Astrocyte (in vitro differentiated cells and primary cell): ENCODE results near the gene KLK5. TPM values are rescaled to one million over a fixed set of nuclear protein-coding genes. Genes with fewer than 3 reads are reported as not detected.
A peak's percentile ranks its signal among the peaks of the same experiment; 100 is the strongest.

ENCODE experiments used
- DNase-seq: peaks from one replicate; pipeline ENCODE4 v3.0.0-alpha.2; 2010; ENCODE audit warnings: low read depth
- FAIRE-seq: peaks from 2 replicates; lab custom pipeline; 2011; peaks lifted over from hg19 to GRCh38; lab: Jason Lieb, UNC
- H2AFZ ChIP-seq: 2 replicates; pipeline ENCODE4 v1.6.0; 2012; ENCODE audit warnings: low read depth, low read length, inconsistent platforms
- H3K27ac ChIP-seq: 2 replicates; pipeline ENCODE4 v1.5.1; 2011; ENCODE audit warnings: low read depth, low read length, inconsistent platforms
- H3K27me3 ChIP-seq: 2 replicates; pipeline ENCODE4 v1.6.0; 2011; ENCODE audit warnings: low read length, inconsistent platforms; ENCODE audit not compliant: insufficient read depth
- H3K36me3 ChIP-seq: 2 replicates; pipeline ENCODE4 v1.5.1; 2011; ENCODE audit warnings: low read length, inconsistent platforms; ENCODE audit not compliant: insufficient read depth
- H3K4me1 ChIP-seq: 2 replicates; pipeline ENCODE4 v1.5.1; 2011; ENCODE audit warnings: low read length, inconsistent platforms; ENCODE audit not compliant: insufficient read depth
- H3K4me2 ChIP-seq: 2 replicates; pipeline ENCODE4 v1.6.0; 2012; ENCODE audit warnings: low read length, inconsistent platforms
- H3K4me3 ChIP-seq: 2 replicates; pipeline ENCODE4 v1.5.1; 2011; ENCODE audit warnings: low read depth, mild to moderate bottlenecking, low read length, inconsistent platforms; ENCODE audit not compliant: insufficient read depth
- H3K79me2 ChIP-seq: 2 replicates; pipeline ENCODE4 v1.6.0; 2012; ENCODE audit warnings: mild to moderate bottlenecking, low read length, inconsistent platforms; ENCODE audit not compliant: insufficient read depth
- H3K9ac ChIP-seq: 2 replicates; pipeline ENCODE4 v1.6.0; 2012; ENCODE audit warnings: mild to moderate bottlenecking, low read length, inconsistent platforms
- H3K9me3 ChIP-seq: 2 replicates; pipeline ENCODE4 v1.5.1; 2012; ENCODE audit warnings: low read depth, mild to moderate bottlenecking, low read length, inconsistent platforms; ENCODE audit not compliant: insufficient read depth
- H4K20me1 ChIP-seq: 2 replicates; pipeline ENCODE4 v1.6.0; 2012; ENCODE audit warnings: low read length, inconsistent platforms; ENCODE audit not compliant: insufficient read depth
- H3K27ac Mint-ChIP-seq: one replicate; pipeline ENCODE4 v1.8.0; 2021; ENCODE audit warnings: mild to moderate bottlenecking, mixed read lengths; ENCODE audit not compliant: unreplicated experiment
- H3K27me3 Mint-ChIP-seq: one replicate; pipeline ENCODE4 v1.8.0; 2021; ENCODE audit warnings: low read depth, mixed read lengths; ENCODE audit not compliant: unreplicated experiment
- H3K36me3 Mint-ChIP-seq: one replicate; pipeline ENCODE4 v1.8.0; 2021; ENCODE audit warnings: low read depth, mixed read lengths; ENCODE audit not compliant: unreplicated experiment
- H3K4me1 Mint-ChIP-seq: one replicate; pipeline ENCODE4 v1.8.0; 2021; ENCODE audit warnings: low read depth, mixed read lengths; ENCODE audit not compliant: unreplicated experiment
- H3K4me3 Mint-ChIP-seq: one replicate; pipeline ENCODE4 v1.8.0; 2021; ENCODE audit warnings: mild to moderate bottlenecking, moderate library complexity, mixed read lengths; ENCODE audit not compliant: unreplicated experiment
- H3K9me3 Mint-ChIP-seq: one replicate; pipeline ENCODE4 v1.8.0; 2021; ENCODE audit warnings: mild to moderate bottlenecking, mixed read lengths; ENCODE audit not compliant: unreplicated experiment
- CTCF ChIP-seq: IDR thresholded peaks from 2 replicates; pipeline ENCODE4 v1.5.1; 2011; ENCODE audit warnings: low read depth, mild to moderate bottlenecking, inconsistent platforms, low read length, moderate library complexity; ENCODE audit not compliant: insufficient read depth
- EZH2 ChIP-seq: IDR thresholded peaks from 2 replicates; pipeline ENCODE4 v1.6.1; 2012; ENCODE audit warnings: mild to moderate bottlenecking, low read length, inconsistent platforms; ENCODE audit not compliant: insufficient read depth
- total RNA-seq: library from RNA; stranded (reverse); gene quantifications from 2 replicates; pipeline ENCODE4 v1.2.1, GENCODE V29; 2021

KLK5 gene
- total RNA-seq, 1 donor from 2014 or later: not detected

GRCh38 chr19:50939596-50939995 is 13.2 kb downstream of the KLK5 start:
- no peak overlapping the region for H3K4me3 Mint-ChIP-seq
- H3K27me3 Mint-ChIP-seq: peaks cover 30% of the 10 kb centered on the region
- DNase-seq (no peak), FAIRE-seq (no peak)
- H3K79me2 ChIP-seq: no peaks in the 10 kb centered on the region
- H3K27ac ChIP-seq: no peak overlapping the region
- H3K9me3 ChIP-seq: no peaks in the 10 kb centered on the region
- peaks cover 7% of the 10 kb centered on the region for H3K9me3 Mint-ChIP-seq
- H3K4me1 Mint-ChIP-seq: no peaks in the 10 kb centered on the region
- no peak for TF ChIP-seq EZH2
- TF ChIP-seq CTCF: no peak
- no peak overlapping the region for H2AFZ ChIP-seq
- no peaks in the 10 kb centered on the region for H3K4me1 ChIP-seq
- no peaks in the 10 kb centered on the region for H3K36me3 Mint-ChIP-seq
- H3K36me3 ChIP-seq: no peaks in the 10 kb centered on the region
- H3K27me3 ChIP-seq: no peaks in the 10 kb centered on the region
- no peak overlapping the region for H3K27ac Mint-ChIP-seq
- H3K4me2 ChIP-seq: no peak overlapping the region
- H3K9ac ChIP-seq: no peak overlapping the region
- H4K20me1 ChIP-seq: no peaks in the 10 kb centered on the region
- H3K4me3 ChIP-seq: no peak overlapping the region

GRCh38 chr19:50933640-50934039 is 19.2 kb downstream of the KLK5 start:
- Mint-ChIP-seq H3K4me3 (no peak overlapping the region), H3K4me1 (no peaks in the 10 kb centered on the region), H3K9me3 (peaks cover 2% of the 10 kb centered on the region), H3K36me3 (no peaks in the 10 kb centered on the region), H3K27me3 (peaks cover 37% of the 10 kb centered on the region), H3K27ac (no peak overlapping the region)
- H4K20me1 ChIP-seq: no peaks in the 10 kb centered on the region
- no peak overlapping the region for H2AFZ ChIP-seq
- no peaks in the 10 kb centered on the region for H3K36me3 ChIP-seq
- H3K27me3 ChIP-seq: no peaks in the 10 kb centered on the region
- H3K27ac ChIP-seq: no peak overlapping the region
- H3K4me3 ChIP-seq: no peak overlapping the region
- no peaks in the 10 kb centered on the region for H3K4me1 ChIP-seq
- FAIRE-seq: no peak
- no peak overlapping the region for H3K4me2 ChIP-seq
- peak; percentile 6 for DNase-seq
- H3K79me2 ChIP-seq: no peaks in the 10 kb centered on the region
- H3K9me3 ChIP-seq: no peaks in the 10 kb centered on the region
- H3K9ac ChIP-seq: no peak overlapping the region
- no peak for TF ChIP-seq EZH2
- TF ChIP-seq CTCF: no peak

- H3K9me3 Mint-ChIP-seq: peaks cover 2% of the 10 kb centered on the region
- Histone ChIP-seq H3K9me3 (no peaks in the 10 kb centered on the region), H4K20me1 (no peaks in the 10 kb centered on the region), H3K4me3 (no peak overlapping the region), H3K4me1 (no peaks in the 10 kb centered on the region), H3K27ac (no peak overlapping the region), H2AFZ (no peak overlapping the region), H3K9ac (no peak overlapping the region), H3K27me3 (no peaks in the 10 kb centered on the region), H3K36me3 (no peaks in the 10 kb centered on the region), H3K79me2 (no peaks in the 10 kb centered on the region), H3K4me2 (no peak overlapping the region)
- FAIRE-seq: no peak
- no peak overlapping the region for H3K4me3 Mint-ChIP-seq
- no peaks in the 10 kb centered on the region for H3K4me1 Mint-ChIP-seq
- no peak for DNase-seq
- H3K27ac Mint-ChIP-seq: no peak overlapping the region
- peaks cover 42% of the 10 kb centered on the region for H3K27me3 Mint-ChIP-seq
- no peak for TF ChIP-seq CTCF
- no peak for TF ChIP-seq EZH2
- no peaks in the 10 kb centered on the region for H3K36me3 Mint-ChIP-seq
Observed at GRCh38 chr19:50932690-50933083, 20.2 kb downstream of the KLK5 start.
